K562 (cell line): ENCODE data around the gene PPP1R13B. TPM values are rescaled to one million over a fixed set of nuclear protein-coding genes. Genes with fewer than 3 reads are reported as not detected.

ENCODE experiments used
- ADNP ChIP-seq: fragments of 200-800 bp; sonication (Bioruptor generic); IDR thresholded peaks from 2 replicates; pipeline ENCODE4 v1.6.1; 2016; ENCODE audit warnings: missing genetic modification characterization, missing compliant biosample characterization
- BHLHE40 ChIP-seq: IDR thresholded peaks from 2 replicates; pipeline ENCODE4 v1.6.1; 2011; ENCODE audit warnings: low read length, improper control_type of control experiment
- CBX3 ChIP-seq, 2 experiments: IDR thresholded peaks; 1 replicate in 1 of 2; 2 replicates in 1 of 2; pipeline ENCODE4 v1.6.1; 2012; ENCODE audit warnings: inconsistent platforms in 2 of 2, low read length in 2 of 2, borderline replicate concordance in 1 of 2, control low read depth in 1 of 2
- HDAC6 ChIP-seq: IDR thresholded peaks from 2 replicates; pipeline ENCODE4 v1.6.1; 2012; ENCODE audit warnings: low read depth, mild to moderate bottlenecking, control low read depth, inconsistent platforms, low read length, moderate library complexity
- HLTF ChIP-seq: fragments of 450-650 bp; IDR thresholded peaks from 2 replicates; pipeline ENCODE4 v1.6.1; 2016
- KAT8 ChIP-seq: fragments of 450-650 bp; IDR thresholded peaks from 2 replicates; pipeline ENCODE4 v1.6.1; 2016; ENCODE audit warnings: low read depth, mild to moderate bottlenecking
- L3MBTL2 ChIP-seq: fragments of 450-650 bp; IDR thresholded peaks from 2 replicates; pipeline ENCODE4 v1.6.1; 2016; ENCODE audit warnings: mild to moderate bottlenecking, moderate library complexity
- MAFG ChIP-seq: fragments of 450-650 bp; conservative IDR thresholded peaks from 2 replicates; pipeline ENCODE4 v1.6.1; 2016; ENCODE audit warnings: missing genetic modification characterization, missing compliant biosample characterization
- MCM5 ChIP-seq: fragments of 450-650 bp; IDR thresholded peaks from 2 replicates; pipeline ENCODE4 v1.6.1; 2016; ENCODE audit warnings: low read depth
- OTX1 ChIP-seq: fragments of 450-650 bp; formaldehyde crosslinking; IDR thresholded peaks from 2 replicates; pipeline ENCODE4 v1.4.0; 2022; ENCODE audit warnings: mild to moderate bottlenecking
- SP1 ChIP-seq: sonication (generic); formaldehyde crosslinking; IDR thresholded peaks from 2 replicates; pipeline ENCODE4 v1.8.1; 2022; ENCODE audit warnings: mild to moderate bottlenecking, missing genetic modification reagents
- SRSF7 ChIP-seq: fragments of 200-400 bp; formaldehyde crosslinking; optimal IDR thresholded peaks from 2 replicates; pipeline ENCODE3; 2017; ENCODE audit warnings: mild to moderate bottlenecking, low read depth, low read length
- TCF7L2 ChIP-seq: fragments of 150-350 bp; IDR thresholded peaks from 2 replicates; pipeline ENCODE4 v1.6.1; 2016; ENCODE audit warnings: low read depth, mild to moderate bottlenecking, low read length, moderate library complexity
- XRCC4 ChIP-seq: IDR thresholded peaks from one replicate; pipeline ENCODE4 v1.6.1; 2011; ENCODE audit not compliant: insufficient read depth, insufficient read length; ENCODE audit errors: extremely low read depth
- ZC3H8 ChIP-seq: fragments of 450-650 bp; IDR thresholded peaks from 2 replicates; pipeline ENCODE4 v1.6.1; 2017
- ZNF165 ChIP-seq: fragments of 250-450 bp; sonication (Bioruptor Pico); IDR thresholded peaks from 2 replicates; pipeline ENCODE4 v1.4.0; 2020; ENCODE audit warnings: borderline replicate concordance
- ZNF696 ChIP-seq: fragments of 250-450 bp; sonication (Bioruptor Pico); conservative IDR thresholded peaks from 2 replicates; pipeline ENCODE4 v1.4.0; 2020; ENCODE audit warnings: mild to moderate bottlenecking, moderate library complexity
- ZNF780A ChIP-seq: fragments of 250-450 bp; sonication (Bioruptor Pico); IDR thresholded peaks from 2 replicates; pipeline ENCODE4 v1.5.0; 2021; ENCODE audit warnings: mild to moderate bottlenecking
- polyA plus RNA-seq, 8 experiments: library from polyadenylated mRNA; depleted of rRNA in 4 of 8; stranded (reverse) in 5 of 8; unstranded in 3 of 8; fragments of >200 nt; fragmentation: Nextera tagmentation in 2 of 8; fragmentation: Illumina TruSeq in 1 of 8; extraction: Ambion mirVana in 2 of 8; extraction: Trizol in 1 of 8; gene quantifications; 2 replicates each; pipeline versions ENCODE4 v1.2.1 to v1.2.3, GENCODE V29; 2011 to 2014; ENCODE audit warnings: inconsistent platforms in 1 of 8, missing spikeins in 1 of 8
- total RNA-seq, 7 experiments: library from RNA; depleted of rRNA in 6 of 7; stranded (reverse); fragments of >200 nt in 6 of 7; fragmentation: Illumina TruSeq in 2 of 7; extraction: Trizol in 2 of 7; gene quantifications; 2 replicates each; pipeline versions ENCODE4 v1.2.1 to v1.2.3, GENCODE V29; 2011 to 2021; ENCODE audit warnings: low replicate concordance in 1 of 7
- TF ChIP-seq, protein P1 (sequence below): fragments of 450-650 bp; IDR thresholded peaks from 2 replicates; pipeline ENCODE4 v1.6.1; 2017; ENCODE audit warnings: antibody characterized with exemption, mild to moderate bottlenecking

Gene PPP1R13B
- total and polyA plus RNA-seq, 9 of the 15 experiments (the other 6 are each of a cell fraction or from before 2014, with no cell fraction given): 0.03 to 1.7 (median 0.15) TPM

DNA sequence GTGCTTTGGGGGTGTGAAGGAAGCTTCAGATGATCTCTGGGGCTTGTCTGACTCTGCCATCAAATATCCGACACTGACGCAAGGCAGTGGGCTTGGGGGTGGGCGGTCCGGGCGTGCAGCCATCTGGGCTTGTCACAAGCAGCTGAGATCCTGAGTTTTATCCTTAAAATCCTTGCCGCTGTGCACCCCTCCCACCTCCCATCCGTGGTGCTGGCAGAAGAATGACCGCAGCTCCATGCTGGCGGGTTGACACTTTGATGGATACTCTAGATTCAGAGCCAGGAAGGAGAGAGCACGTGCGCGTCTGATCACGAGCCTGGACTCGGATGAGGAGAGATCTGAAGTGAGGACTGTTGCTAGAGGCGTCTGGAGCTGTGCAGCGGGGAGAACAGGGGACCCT lies 128.8 kb downstream of the PPP1R13B start (continued):
- TF ChIP-seq TCF7L2 (no peak), OTX1 (CRISPR knock-in tag) (no peak), MCM5 (no peak), ZNF165 (CRISPR knock-in tag) (no peak), KAT8 (no peak), ZNF696 (CRISPR knock-in tag) (no peak), SRSF7 (no peak), XRCC4 (no peak), CBX3 (IDR thresholded peaks at IDR 0.05; ENCODE audit: borderline replicate concordance in 1 of 2, low read length in 2 of 2) (no peak), HDAC6 (no peak), HLTF (no peak), L3MBTL2 (peak; percentile 40), BHLHE40 (peak; percentile 83), ZNF780A (CRISPR knock-in tag) (no peak), ZC3H8 (no peak), ADNP (tag) (no peak), MAFG (tag) (no peak), SP1 (CRISPR knock-in tag) (no peak)
- TF ChIP-seq, protein P1, sequence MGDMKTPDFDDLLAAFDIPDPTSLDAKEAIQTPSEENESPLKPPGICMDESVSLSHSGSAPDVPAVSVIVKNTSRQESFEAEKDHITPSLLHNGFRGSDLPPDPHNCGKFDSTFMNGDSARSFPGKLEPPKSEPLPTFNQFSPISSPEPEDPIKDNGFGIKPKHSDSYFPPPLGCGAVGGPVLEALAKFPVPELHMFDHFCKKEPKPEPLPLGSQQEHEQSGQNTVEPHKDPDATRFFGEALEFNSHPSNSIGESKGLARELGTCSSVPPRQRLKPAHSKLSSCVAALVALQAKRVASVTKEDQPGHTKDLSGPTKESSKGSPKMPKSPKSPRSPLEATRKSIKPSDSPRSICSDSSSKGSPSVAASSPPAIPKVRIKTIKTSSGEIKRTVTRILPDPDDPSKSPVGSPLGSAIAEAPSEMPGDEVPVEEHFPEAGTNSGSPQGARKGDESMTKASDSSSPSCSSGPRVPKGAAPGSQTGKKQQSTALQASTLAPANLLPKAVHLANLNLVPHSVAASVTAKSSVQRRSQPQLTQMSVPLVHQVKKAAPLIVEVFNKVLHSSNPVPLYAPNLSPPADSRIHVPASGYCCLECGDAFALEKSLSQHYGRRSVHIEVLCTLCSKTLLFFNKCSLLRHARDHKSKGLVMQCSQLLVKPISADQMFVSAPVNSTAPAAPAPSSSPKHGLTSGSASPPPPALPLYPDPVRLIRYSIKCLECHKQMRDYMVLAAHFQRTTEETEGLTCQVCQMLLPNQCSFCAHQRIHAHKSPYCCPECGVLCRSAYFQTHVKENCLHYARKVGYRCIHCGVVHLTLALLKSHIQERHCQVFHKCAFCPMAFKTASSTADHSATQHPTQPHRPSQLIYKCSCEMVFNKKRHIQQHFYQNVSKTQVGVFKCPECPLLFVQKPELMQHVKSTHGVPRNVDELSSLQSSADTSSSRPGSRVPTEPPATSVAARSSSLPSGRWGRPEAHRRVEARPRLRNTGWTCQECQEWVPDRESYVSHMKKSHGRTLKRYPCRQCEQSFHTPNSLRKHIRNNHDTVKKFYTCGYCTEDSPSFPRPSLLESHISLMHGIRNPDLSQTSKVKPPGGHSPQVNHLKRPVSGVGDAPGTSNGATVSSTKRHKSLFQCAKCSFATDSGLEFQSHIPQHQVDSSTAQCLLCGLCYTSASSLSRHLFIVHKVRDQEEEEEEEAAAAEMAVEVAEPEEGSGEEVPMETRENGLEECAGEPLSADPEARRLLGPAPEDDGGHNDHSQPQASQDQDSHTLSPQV: no peak
